Breast epithelium (tissue), 3 donors: ENCODE results near the gene ACE2.

ENCODE experiments used
- POLR2AphosphoS5 ChIP-seq, 3 donors: sonication (generic); formaldehyde crosslinking; IDR thresholded peaks; one replicate each; pipeline ENCODE4 v1.6.1; 2017; ENCODE audit warnings: antibody characterized with exemption in 3 of 3
- TF ChIP-seq, protein P1 (sequence below), 3 donors: fragments of 450-650 bp; IDR thresholded peaks; one replicate each; pipeline ENCODE4 v1.5.1; 2016 to 2017; ENCODE audit warnings: antibody characterized with exemption in 3 of 3, mild to moderate bottlenecking in 3 of 3, moderate library complexity in 3 of 3

DNA sequence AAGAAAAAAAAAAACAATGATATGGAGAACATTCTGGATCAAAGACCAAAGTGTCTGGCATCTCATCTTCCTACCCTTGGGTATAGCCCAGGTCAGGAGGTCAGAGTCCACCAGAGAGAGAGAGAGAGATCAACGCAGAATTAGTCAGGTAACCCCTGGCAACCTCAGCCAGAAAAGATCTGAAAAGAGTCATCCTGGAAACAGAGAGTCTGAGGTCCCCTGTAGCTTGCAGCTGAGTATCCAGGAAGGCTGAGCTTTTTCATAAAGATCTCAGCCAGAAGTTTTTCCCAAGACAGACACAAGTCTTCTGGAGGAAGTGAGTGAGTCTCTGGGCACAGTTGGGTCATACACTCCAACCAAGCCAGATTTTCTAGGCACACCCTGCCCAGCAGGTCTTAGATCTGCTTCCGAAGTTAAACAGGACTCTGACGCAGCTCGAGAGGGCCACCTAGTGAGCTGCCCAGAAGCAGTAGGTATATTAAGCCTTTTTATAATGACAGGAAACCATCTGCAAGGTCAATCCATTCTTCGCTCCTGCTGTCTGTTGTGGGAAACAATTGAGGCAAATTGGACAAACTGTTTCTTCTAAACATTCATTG, 35.7 kb downstream of the ACE2 start:
- TF ChIP-seq, protein P1, sequence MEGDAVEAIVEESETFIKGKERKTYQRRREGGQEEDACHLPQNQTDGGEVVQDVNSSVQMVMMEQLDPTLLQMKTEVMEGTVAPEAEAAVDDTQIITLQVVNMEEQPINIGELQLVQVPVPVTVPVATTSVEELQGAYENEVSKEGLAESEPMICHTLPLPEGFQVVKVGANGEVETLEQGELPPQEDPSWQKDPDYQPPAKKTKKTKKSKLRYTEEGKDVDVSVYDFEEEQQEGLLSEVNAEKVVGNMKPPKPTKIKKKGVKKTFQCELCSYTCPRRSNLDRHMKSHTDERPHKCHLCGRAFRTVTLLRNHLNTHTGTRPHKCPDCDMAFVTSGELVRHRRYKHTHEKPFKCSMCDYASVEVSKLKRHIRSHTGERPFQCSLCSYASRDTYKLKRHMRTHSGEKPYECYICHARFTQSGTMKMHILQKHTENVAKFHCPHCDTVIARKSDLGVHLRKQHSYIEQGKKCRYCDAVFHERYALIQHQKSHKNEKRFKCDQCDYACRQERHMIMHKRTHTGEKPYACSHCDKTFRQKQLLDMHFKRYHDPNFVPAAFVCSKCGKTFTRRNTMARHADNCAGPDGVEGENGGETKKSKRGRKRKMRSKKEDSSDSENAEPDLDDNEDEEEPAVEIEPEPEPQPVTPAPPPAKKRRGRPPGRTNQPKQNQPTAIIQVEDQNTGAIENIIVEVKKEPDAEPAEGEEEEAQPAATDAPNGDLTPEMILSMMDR (IDR thresholded peaks at IDR 0.05), result peak in 2 of 3 donors; percentile 43 to 61
- no peak for TF ChIP-seq POLR2AphosphoS5 (IDR thresholded peaks at IDR 0.05)
